SU-DHL-6 (cell line): Measurements from ENCODE around the gene LRRC43.

Source experiments
- H2AFZ ChIP-seq: fragments of 200-600 bp; sonication (generic); 2 replicates; pipeline ENCODE4 v1.6.1; 2014; ENCODE audit warnings: low read depth, mild to moderate bottlenecking, moderate library complexity, mixed read lengths, antibody characterized with exemption, low read length; ENCODE audit not compliant: severe bottlenecking
- H3F3A ChIP-seq: fragments of 200-600 bp; shearing (Covaris generic); 2 replicates; pipeline ENCODE4 v1.6.0; 2016; ENCODE audit warnings: antibody characterized with exemption, mild to moderate bottlenecking; ENCODE audit not compliant: insufficient read depth
- H3K27ac ChIP-seq: fragments of 200-600 bp; sonication (generic); 2 replicates; pipeline ENCODE4 v1.5.1; 2016; ENCODE audit warnings: low read depth, mild to moderate bottlenecking, low read length, moderate library complexity, mixed read lengths
- H3K27me3 ChIP-seq: fragments of 200-600 bp; sonication (generic), shearing (Covaris generic); 2 replicates; pipeline ENCODE4 v1.6.0; 2014; ENCODE audit warnings: mild to moderate bottlenecking, low read length
- H3K36me3 ChIP-seq: fragments of 200-600 bp; sonication (generic); 2 replicates; pipeline ENCODE4 v1.6.1; 2014; ENCODE audit warnings: mild to moderate bottlenecking, low read length, mixed read lengths
- H3K4me2 ChIP-seq: fragments of 300-600, 200-600 bp; shearing (Covaris generic), sonication (generic); 2 replicates; pipeline ENCODE4 v1.6.0; 2014; ENCODE audit warnings: low read length, low read depth, mild to moderate bottlenecking; ENCODE audit not compliant: poor library complexity, severe bottlenecking
- H3K4me3 ChIP-seq: fragments of 200-600 bp; sonication (generic); 2 replicates; pipeline ENCODE4 v1.5.1; 2014; ENCODE audit warnings: antibody characterized with exemption, low read length, mild to moderate bottlenecking, mixed read lengths; ENCODE audit not compliant: insufficient read depth, poor library complexity, severe bottlenecking
- H3K79me2 ChIP-seq: fragments of 200-600 bp; sonication (generic); 2 replicates; pipeline ENCODE4 v1.6.1; 2014; ENCODE audit warnings: mild to moderate bottlenecking, low read length, moderate library complexity; ENCODE audit not compliant: insufficient read depth
- H3K9ac ChIP-seq: fragments of 200-600 bp; sonication (generic); 2 replicates; pipeline ENCODE4 v1.7.0; 2014; ENCODE audit warnings: mild to moderate bottlenecking, low read length
- H3K9me2 ChIP-seq: fragments of 200-600 bp; sonication (generic); replicated peaks from 2 replicates; pipeline ENCODE4 v1.6.1; 2014; ENCODE audit warnings: low read length; ENCODE audit not compliant: insufficient read depth
- H3K9me3 ChIP-seq: fragments of 200-600 bp; sonication (generic); 2 replicates; pipeline ENCODE4 v1.6.1; 2014; ENCODE audit warnings: low read length, mixed read lengths; ENCODE audit not compliant: insufficient read depth
- H4K20me1 ChIP-seq: fragments of 200-600 bp; sonication (generic); 2 replicates; pipeline ENCODE4 v1.6.1; 2014; ENCODE audit warnings: low read depth, mild to moderate bottlenecking, antibody characterized with exemption, low read length, moderate library complexity, mixed read lengths
- EZH2phosphoT487 ChIP-seq: fragments of 200-600 bp; sonication (generic), shearing (Covaris generic); conservative IDR thresholded peaks from 2 replicates; pipeline ENCODE4 v1.6.1; 2018; ENCODE audit warnings: mild to moderate bottlenecking, antibody characterized with exemption, low read length, moderate library complexity, mixed read lengths
- TF ChIP-seq, protein P1 (sequence below): fragments of 200-600 bp; sonication (generic); IDR thresholded peaks from one replicate; pipeline ENCODE4 v1.5.1; 2017; ENCODE audit warnings: antibody characterized with exemption, mild to moderate bottlenecking, low read length, moderate library complexity; ENCODE audit not compliant: insufficient read depth, poor library complexity, severe bottlenecking

LRRC43 gene

DNA sequence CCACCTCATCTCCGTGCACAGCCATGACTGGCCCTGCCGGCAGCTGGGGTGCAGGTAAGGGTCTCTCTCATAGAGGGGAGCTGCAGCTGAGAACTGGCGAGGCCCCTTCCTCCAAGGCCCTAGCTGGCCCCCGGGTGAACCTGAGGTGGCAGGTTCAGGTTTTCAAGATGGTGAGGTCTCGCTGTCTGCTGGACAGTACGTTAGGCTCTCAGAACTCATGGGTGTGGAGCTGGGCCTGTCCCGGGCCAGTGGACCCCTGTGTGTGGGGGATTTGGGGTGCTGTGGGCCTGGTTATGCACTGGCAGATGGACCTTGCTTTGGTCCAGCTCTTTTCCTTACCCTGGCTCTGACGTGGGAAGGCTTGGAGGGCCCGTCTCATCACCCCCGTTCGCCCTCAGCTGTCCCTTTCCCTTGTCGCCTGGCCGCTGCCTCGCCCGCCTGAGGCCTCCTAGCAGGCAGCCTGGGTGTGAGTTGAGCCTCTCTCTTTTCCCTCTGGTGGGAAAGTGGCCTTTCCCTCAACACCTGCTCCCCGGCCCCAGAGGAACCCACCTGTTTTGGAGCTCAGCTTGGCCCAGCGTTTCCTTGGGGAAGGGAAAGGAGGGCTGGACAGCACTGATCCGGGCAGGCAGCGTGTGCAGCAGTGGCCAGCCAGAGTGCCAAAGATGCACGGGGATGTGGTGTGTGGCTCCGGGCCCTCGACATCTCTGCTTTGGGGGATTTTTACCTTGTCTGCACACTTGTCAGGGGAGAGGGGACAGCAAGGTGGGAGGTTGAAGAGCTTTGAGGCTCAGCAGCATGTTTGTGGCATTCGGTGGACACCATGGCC lies 37.2 kb upstream of the LRRC43 start:
- H3K27ac ChIP-seq, result no peak overlapping the region
- H3K4me3 ChIP-seq, result no peak overlapping the region
- H4K20me1 ChIP-seq, result no peaks in the 10 kb centered on the region
- H3K27me3 ChIP-seq, result no peaks in the 10 kb centered on the region
- H3K9me3 ChIP-seq, result no peaks in the 10 kb centered on the region
- H2AFZ ChIP-seq, result no peak overlapping the region
- H3K9me2 ChIP-seq, result no peaks in the 10 kb centered on the region
- H3K36me3 ChIP-seq, result no peaks in the 10 kb centered on the region
- no peaks in the 10 kb centered on the region for H3F3A ChIP-seq
- TF ChIP-seq EZH2phosphoT487, result no peak
- TF ChIP-seq, protein P1, sequence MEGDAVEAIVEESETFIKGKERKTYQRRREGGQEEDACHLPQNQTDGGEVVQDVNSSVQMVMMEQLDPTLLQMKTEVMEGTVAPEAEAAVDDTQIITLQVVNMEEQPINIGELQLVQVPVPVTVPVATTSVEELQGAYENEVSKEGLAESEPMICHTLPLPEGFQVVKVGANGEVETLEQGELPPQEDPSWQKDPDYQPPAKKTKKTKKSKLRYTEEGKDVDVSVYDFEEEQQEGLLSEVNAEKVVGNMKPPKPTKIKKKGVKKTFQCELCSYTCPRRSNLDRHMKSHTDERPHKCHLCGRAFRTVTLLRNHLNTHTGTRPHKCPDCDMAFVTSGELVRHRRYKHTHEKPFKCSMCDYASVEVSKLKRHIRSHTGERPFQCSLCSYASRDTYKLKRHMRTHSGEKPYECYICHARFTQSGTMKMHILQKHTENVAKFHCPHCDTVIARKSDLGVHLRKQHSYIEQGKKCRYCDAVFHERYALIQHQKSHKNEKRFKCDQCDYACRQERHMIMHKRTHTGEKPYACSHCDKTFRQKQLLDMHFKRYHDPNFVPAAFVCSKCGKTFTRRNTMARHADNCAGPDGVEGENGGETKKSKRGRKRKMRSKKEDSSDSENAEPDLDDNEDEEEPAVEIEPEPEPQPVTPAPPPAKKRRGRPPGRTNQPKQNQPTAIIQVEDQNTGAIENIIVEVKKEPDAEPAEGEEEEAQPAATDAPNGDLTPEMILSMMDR, result no peak
- H3K79me2 ChIP-seq, result no peaks in the 10 kb centered on the region
- H3K4me2 ChIP-seq, result no peak overlapping the region
- H3K9ac ChIP-seq, result no peak overlapping the region

DNA sequence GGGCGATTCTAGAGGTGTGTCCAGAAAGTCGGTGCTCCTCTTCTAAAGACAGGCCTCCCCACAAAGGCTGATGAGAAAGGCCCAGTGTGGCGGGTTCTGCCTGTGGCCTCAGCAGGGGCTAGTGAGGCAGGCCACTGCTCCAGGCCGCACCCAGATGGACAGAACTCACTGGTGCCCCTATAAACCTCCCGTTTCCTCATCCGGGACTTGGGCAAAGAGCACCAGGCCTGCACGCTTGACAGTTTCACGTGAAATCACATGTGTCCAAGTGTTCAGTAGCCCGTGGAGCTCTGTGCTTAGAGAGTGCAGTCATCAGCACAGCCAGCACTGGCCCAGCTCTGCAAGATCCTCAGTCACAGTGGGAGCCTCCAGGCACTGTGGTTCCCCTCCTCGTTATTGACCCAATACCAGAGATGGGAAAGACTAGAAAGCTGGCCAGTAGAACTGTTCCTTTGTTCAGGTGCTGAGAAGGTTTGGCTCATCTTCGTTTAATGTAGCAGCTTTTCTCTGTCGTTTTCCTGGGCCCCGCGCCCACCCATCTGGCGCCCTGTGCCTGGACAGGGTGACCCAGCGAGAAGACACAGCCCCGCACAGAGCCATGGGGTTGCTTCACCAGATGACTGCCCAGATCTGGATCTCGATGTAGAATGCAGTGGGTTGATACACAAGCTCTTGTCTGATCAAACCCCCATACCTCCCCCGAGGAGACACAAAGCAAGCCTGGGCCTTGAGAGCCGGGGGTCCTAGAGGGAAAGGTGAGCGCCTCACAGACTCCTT lies 35.2 kb upstream of the LRRC43 start:
- Histone ChIP-seq H3F3A (no peaks in the 10 kb centered on the region), H3K27ac (no peak overlapping the region), H2AFZ (no peak overlapping the region), H3K27me3 (no peaks in the 10 kb centered on the region), H4K20me1 (no peaks in the 10 kb centered on the region), H3K9me2 (no peaks in the 10 kb centered on the region), H3K79me2 (no peaks in the 10 kb centered on the region), H3K36me3 (no peaks in the 10 kb centered on the region), H3K9me3 (no peaks in the 10 kb centered on the region), H3K9ac (no peak overlapping the region), H3K4me2 (no peak overlapping the region), H3K4me3 (no peak overlapping the region)
- no peak for TF ChIP-seq EZH2phosphoT487
- TF ChIP-seq, protein P1, result no peak

DNA sequence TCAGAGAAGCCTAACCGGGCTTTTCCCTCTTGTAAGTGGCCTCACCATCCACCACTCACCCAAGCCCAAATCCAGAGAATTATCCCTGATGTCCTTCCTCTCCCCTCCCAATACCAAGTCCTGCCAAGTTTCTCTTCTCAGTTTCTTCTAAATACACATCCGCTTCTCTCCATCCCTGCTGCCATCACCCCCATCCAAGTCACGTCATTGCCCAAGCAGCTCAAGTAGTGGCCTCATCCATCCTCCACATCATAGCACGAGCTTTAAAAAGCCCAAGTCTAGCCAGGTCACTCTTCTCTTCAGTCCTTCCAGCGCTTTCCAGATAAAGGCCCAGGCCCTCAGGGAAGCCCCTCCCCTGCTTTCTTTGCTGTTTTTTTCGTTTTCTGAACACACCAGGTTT lies 34.3 kb upstream of the LRRC43 start:
- H3K4me3 ChIP-seq, result no peak overlapping the region
- no peak overlapping the region for H3K9ac ChIP-seq
- H4K20me1 ChIP-seq, result no peaks in the 10 kb centered on the region
- TF ChIP-seq, protein P1, result no peak
- no peak for TF ChIP-seq EZH2phosphoT487
- H2AFZ ChIP-seq, result no peak overlapping the region
- no peak overlapping the region for H3K4me2 ChIP-seq
- H3K27me3 ChIP-seq, result no peaks in the 10 kb centered on the region
- H3F3A ChIP-seq, result no peaks in the 10 kb centered on the region
- no peaks in the 10 kb centered on the region for H3K79me2 ChIP-seq
- H3K27ac ChIP-seq, result no peak overlapping the region
- H3K36me3 ChIP-seq, result no peaks in the 10 kb centered on the region
- no peaks in the 10 kb centered on the region for H3K9me3 ChIP-seq
- H3K9me2 ChIP-seq, result no peaks in the 10 kb centered on the region
